ENCODE measurements around the gene OTULIN. TPM values are rescaled to one million over a fixed set of nuclear protein-coding genes. Genes with fewer than 3 reads are reported as not detected.

Gene OTULIN
- total RNA-seq, 2 donors from 2014 or later, result 59.4 to 60.2 TPM

DNA sequence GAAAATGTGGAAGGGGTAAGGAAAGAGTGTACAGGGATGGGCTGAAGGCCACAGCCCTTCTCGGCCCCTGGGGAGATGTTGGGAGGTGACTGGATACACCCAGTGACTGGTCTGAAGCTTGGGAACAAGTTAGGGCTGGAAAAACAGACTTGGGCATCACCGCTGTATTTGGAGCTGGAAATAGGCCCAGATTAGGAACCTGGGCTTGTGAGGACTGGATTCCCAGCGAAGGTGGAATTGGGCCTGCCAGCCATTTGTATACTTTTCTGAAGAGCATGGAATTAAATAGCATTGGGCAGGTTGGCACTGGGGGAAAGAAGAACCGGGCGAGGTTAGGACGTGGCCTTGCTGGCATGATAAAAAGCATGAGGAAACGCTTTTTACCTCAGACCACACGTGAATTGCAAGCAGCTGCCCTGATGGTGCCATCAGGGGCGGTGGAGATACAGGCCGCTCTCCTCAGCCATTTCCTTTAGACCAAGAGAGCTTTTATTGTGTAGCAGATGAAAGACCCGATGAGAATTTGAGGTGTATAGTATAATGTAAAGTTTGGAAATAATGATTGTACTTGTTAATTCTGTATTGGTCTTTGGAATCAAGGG lies 37.8 kb downstream of the OTULIN start:
- peaks cover 0 to 5% of the 10 kb centered on the region in 2 donors for H3K9me3 Mint-ChIP-seq
- ATAC-seq (no peak), DNase-seq (ENCODE audit: low spot score in 2 of 2) (no peak)
- peak overlapping the region; percentile 72 to 92 for H3K27ac Mint-ChIP-seq
- H3K36me3 Mint-ChIP-seq, result peaks cover 51 to 69% of the 10 kb centered on the region in 2 donors

DNA sequence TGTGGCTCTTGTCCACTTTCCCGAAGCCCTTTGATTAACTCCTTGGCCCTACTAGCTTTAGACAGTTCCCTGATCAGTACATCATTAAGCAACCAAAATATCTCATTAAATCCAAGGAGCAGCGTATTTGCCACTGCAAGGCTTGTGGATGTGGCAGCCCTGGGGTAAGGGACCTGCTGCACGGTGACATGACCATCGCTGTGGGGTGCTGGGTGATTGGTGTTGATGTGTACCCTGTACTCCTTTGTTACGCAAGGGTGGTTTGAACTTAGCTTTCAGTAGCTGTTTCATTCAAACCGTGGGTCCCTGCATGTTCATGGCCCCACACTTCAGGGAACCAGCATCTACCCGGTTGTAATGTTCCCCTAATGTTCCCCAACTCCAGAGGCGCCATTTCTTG lies 41.0 kb downstream of the OTULIN start:
- ATAC-seq, result no peak
- H3K36me3 Mint-ChIP-seq, result peaks cover 46 to 70% of the 10 kb centered on the region in 2 donors
- DNase-seq (ENCODE audit: low spot score in 2 of 2), result no peak
- peak overlapping the region; percentile 94 to 100 for H3K27ac Mint-ChIP-seq
- no peaks in the 10 kb centered on the region for H3K9me3 Mint-ChIP-seq

DNA sequence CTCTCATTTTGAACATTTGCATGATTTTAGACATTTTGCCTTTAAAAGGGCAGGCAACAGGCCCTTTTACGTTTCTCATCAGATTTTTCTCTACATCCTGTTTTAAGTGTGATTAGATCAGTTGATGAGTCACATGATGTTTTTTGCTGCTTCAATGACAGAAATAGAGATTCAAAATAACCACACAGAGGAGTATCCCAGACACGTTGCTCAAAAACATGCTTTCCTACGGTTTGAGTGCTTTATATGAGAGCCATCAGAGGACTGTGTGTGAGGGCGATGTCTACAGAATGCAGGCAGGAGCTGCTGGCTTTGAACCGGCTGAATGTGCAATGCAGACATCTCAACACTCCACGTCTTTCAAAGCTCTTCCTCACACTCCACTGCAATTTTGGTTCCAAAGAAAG lies 42.1 kb downstream of the OTULIN start:
- Mint-ChIP-seq H3K27ac (peak overlapping the region; percentile 94 to 100), H3K36me3 (peaks cover 42 to 72% of the 10 kb centered on the region in 2 donors), H3K9me3 (no peaks in the 10 kb centered on the region)
- DNase-seq (ENCODE audit: low spot score in 2 of 2) (peak in 1 of 2 donors; percentile 43), ATAC-seq (peak; percentile 92 to 95)

DNA sequence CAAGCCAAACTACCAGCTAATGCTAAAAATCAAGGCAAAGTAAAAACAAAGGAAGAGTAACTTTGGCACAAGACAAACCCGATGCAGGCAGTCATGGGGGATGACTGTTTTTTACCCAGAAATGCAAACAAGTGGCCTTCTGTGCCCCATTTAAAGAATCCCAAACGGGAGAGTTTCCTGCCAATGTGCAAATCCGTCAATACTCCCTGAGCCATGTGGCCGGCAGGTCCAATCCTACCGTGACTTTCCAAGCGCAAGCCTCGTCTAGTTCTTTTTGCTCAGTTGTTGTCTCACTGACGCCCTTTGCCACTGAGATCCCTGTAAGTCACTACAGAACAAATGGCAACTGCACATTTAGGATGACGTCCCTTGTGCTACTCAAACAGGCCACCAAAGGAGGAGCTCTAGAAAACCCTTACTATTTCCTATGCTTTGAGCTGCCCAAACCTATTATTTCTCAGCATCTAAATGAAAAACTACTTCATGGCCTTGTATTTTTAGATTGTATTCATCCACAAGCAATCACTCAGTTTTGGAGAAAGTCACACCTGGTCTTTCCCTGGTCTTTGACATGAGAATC lies 43.4 kb downstream of the OTULIN start:
- ATAC-seq, result no peak
- H3K36me3 Mint-ChIP-seq, result peaks cover 48 to 75% of the 10 kb centered on the region in 2 donors
- no peaks in the 10 kb centered on the region for H3K9me3 Mint-ChIP-seq
- DNase-seq (ENCODE audit: low spot score in 2 of 2), result no peak
- H3K27ac Mint-ChIP-seq, result peak overlapping the region; percentile 94 to 100

DNA sequence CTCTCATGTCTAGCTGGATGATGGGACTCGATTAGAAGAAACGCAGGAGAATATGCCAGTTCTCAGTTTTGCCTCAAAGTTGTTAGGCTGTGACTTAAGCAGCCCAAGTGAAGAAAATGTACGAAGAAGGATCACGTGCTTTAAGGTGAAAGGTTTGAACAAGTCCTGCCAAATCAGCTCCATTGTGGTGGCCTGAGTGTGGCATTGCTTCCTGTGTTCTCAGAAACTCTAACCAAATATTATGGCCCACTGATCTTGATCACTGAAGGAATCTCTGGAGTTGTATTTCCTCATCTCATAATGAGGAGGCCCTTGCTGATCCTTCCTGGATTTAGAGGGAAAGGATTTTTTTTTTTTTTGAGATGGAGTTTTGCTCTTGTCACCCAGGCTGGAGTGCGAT lies 44.0 kb downstream of the OTULIN start:
- Mint-ChIP-seq H3K9me3 (no peaks in the 10 kb centered on the region), H3K36me3 (peaks cover 43 to 69% of the 10 kb centered on the region in 2 donors), H3K27ac (peak overlapping the region; percentile 93 to 94)
- DNase-seq (ENCODE audit: low spot score in 2 of 2) (no peak), ATAC-seq (no peak)

DNA sequence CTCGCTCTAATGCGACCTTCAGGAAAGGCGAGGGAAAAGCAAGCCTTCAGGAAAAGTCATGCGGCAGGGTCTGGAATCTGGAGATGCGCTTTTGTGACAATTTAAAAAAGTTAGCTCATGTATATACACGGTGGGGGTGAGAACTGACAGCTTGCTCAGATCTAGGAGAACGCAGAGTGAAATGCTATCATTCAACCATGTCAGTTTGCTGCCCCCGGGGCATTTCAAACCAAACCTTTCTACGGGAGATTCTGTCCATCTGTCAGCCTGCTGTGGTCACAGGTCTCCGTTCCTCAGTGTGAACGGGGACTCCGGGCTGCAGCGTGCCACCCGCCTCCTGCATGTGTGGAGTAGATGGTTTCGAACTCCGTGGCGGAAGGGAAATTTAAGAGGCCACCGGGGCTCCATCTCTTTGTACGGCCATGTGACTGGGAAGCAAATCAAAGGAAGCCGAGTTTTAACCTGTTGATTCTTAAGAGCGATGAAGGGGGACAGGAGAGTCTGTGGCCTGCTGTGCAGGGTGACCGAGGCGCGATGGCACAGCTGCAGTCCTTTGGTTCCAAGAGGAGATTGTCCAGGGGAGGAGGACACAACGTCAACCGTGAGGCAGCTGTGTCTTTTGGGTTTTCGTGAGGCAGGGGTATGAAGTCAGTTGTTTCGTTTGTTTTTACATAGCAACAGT lies 45.9 kb downstream of the OTULIN start:
- Mint-ChIP-seq H3K36me3 (peaks cover 39 to 57% of the 10 kb centered on the region in 2 donors), H3K9me3 (no peaks in the 10 kb centered on the region), H3K27ac (peak overlapping the region; percentile 49 to 88)
- no peak for DNase-seq (ENCODE audit: low spot score in 2 of 2)
- ATAC-seq, result no peak

DNA sequence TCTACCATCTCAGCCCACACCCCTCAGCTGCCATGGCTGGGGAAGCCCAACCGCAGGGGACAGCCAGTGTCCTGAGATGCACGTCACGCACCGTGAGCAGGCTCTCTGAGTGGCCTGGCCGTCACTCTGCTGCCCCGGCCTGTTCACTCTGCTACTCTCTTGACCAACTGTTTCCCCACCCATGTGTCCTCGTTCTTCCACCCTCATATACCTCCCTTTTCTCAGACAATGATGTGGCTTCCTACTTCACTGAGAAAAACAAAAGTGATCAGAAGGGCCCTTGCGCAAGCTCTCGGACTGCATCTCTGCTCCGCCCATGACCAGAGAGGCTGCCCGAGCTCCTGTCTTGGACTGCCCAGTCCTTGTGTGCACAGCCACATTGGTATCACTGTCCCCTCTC lies 47.6 kb downstream of the OTULIN start:
- no peak for DNase-seq (ENCODE audit: low spot score in 2 of 2)
- Mint-ChIP-seq H3K27ac (peak overlapping the region; percentile 76 to 78), H3K36me3 (peaks cover 31 to 44% of the 10 kb centered on the region in 2 donors), H3K9me3 (no peaks in the 10 kb centered on the region)
- ATAC-seq, result no peak

DNA sequence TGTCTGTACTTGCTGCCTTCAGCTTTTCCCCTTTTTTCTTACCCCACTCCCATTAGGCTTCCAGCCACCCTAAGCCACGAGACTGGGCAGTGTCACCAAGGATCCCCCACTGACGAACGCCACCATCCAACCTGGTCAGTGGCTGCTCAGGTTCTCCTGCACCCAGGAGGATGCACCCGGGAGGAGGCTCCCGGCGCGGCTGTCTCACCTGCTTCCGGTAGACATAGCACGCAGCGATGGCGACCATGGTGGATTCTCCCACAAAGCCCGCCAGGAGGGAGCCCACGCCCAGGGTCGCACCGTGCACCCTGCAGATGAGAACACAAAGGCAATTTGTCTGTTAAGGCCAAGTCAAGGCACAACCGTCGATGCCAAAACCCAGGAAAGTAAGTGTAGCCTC lies 48.1 kb downstream of the OTULIN start:
- DNase-seq (ENCODE audit: low spot score in 2 of 2) (no peak), ATAC-seq (no peak)
- Mint-ChIP-seq H3K9me3 (no peaks in the 10 kb centered on the region), H3K36me3 (peaks cover 31 to 40% of the 10 kb centered on the region in 2 donors), H3K27ac (peak overlapping the region; percentile 76 to 78)

DNA sequence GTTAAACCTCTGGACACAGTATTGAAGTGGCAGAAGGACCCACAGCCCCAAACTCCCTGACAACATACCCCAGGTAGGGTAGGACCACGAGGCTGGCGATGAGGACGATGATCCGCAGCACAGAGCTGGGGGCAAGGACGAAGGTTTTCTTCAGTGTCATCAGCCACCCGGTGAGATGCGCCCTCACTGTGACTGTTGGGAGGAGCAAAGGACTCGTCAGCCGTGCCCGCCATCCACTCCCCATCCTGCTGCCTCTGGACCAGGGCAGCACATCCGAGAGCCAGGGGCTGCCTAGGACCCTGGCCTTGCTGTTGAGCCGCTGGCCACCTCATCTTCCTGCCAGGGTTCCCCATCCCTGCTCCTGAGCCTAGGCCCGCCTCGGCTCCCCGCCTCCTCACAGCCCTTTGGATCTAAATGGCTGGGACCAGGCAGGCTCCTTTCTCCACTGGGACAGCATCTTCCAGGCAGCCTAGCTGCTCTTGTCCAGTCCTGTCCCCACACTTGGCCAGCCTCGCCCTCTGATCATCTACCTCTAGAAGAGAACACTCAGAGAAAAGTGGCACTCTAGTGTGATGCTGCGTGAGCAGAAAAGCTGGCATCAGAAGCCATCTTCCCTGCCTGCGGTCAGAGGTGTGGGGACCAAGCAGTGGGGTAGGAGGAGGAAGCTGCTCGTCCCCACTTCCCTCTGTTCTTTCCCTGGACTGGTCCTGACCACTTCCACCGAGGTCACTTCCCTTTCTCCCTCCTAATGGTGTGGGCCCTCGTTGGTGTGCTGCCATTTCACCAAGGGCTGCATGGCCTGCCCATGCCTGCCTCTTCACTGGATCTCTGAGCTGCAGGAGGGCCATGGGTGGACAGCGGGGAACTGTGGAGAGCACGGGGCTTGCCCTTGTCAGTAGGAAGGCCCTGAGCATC lies 49.2 kb downstream of the OTULIN start:
- Mint-ChIP-seq H3K9me3 (no peaks in the 10 kb centered on the region), H3K27ac (peak overlapping the region; percentile 74 to 91), H3K36me3 (peaks cover 25 to 29% of the 10 kb centered on the region in 2 donors)
- peak in 1 of 2 donors; percentile 8 for ATAC-seq
- no peak for DNase-seq (ENCODE audit: low spot score in 2 of 2)

DNA sequence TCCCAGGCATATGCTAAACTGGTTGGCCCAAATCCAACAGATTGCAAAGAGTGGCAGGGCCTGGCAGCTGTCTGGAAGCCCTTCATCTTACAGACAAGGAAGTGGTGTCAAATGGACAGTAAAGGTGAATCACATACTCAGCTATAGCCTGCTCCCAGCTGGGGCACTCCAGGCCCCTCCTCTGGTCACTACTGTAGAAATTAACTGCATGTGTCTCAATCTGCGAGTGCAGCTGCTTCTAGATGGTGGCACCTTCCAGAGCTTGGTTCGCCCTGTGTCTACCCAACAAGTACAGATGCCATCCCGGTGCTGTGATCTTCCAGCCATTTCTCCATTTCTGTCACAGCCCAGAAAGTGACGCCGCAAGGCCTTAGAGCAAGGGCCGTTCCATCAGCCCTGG lies 50.2 kb downstream of the OTULIN start:
- no peak for ATAC-seq
- Mint-ChIP-seq H3K27ac (peak overlapping the region; percentile 74 to 91), H3K9me3 (no peaks in the 10 kb centered on the region), H3K36me3 (peaks cover 20 to 28% of the 10 kb centered on the region in 2 donors)
- no peak for DNase-seq (ENCODE audit: low spot score in 2 of 2)

DNA sequence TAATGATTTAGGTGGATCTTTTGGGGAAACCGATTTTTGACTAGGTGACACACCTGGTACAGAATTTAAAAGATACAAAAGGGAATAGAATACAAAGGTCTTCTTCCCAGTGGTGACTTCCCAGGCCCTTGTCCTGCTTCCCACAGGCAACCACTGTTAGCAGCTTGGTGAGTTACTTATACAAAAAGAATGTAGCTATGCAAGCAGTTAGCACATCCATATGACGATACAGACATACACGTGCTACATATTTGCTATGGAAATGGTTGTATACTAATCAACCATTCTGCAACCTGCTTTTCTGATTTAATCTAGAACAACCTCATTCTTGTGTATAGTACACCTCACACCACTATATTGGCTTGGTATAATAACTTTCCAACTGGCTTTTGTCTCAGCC lies 51.0 kb downstream of the OTULIN start:
- no peaks in the 10 kb centered on the region for H3K9me3 Mint-ChIP-seq
- peaks cover 14 to 26% of the 10 kb centered on the region in 2 donors for H3K36me3 Mint-ChIP-seq
- DNase-seq (ENCODE audit: low spot score in 2 of 2), result no peak
- peak overlapping the region; percentile 74 to 91 for H3K27ac Mint-ChIP-seq
- ATAC-seq, result no peak

DNA sequence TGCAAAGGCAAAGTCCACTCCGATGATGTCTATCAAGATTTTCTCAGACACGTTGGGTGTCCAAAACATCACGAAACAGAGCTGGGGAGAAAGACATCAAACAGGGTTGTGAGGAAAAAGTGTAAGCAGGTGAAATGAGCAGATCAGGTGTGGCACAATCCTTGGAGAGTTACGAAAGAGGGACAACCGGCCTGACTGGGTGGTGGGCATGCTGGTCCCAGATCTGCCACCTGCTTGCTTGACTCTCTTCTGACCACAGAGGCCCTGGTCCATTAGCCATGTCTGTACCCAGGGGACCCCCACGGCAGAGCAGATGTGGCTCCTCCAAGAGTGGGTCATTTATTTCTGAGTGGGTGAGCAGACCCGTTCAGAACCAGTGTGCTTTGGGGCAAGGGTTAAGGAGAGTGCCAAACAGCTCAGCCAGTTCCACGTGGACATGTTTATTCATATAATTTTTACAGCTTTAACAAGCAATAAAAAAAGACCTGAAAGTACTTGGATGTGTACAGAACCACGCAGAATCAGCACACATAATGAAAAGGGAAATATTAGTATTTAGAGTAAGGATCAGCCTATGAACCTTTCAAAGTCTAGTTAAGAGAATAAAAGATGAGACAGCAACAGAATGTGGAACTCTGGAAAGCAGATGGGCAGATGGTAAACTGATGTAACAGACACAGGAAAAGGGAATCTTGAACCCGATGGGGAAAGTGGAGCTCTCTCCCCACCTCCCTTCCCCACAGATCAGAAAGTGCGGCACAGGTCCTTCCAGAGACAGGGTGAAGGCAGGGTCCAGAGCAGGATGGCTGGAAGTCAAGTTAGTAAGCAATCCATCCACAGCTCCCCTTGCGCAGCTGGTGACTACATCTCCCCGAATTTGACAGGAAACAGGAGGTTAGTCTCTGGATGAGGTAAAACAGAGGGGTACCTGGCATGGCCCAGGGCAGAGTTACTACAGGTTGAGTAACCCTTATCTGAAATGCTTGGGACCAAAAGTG lies 52.5 kb downstream of the OTULIN start:
- DNase-seq (ENCODE audit: low spot score in 2 of 2) (no peak), ATAC-seq (no peak)
- H3K36me3 Mint-ChIP-seq, result peaks cover 8 to 28% of the 10 kb centered on the region in 2 donors
- H3K27ac Mint-ChIP-seq, result peak overlapping the region; percentile 56 to 74
- no peaks in the 10 kb centered on the region for H3K9me3 Mint-ChIP-seq

DNA sequence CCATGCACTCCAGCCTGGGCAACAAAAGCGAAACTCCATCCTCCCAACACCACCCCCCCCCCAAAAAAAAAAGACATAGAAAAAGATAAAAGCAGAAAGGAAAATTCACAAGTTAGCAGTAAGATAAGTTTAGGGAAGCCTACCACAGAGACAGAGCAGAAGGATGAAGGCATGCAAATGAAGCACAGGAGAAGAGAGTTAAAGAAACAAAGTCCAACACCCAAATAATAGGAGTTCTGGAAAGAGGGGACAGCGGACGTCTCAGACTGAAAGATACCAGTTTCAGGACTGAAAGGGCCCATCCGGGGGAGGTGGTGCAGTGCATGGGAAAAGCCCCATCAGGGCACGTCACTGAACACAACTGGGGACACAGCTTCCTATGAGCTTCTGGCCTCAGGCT lies 54.3 kb downstream of the OTULIN start:
- H3K36me3 Mint-ChIP-seq, result peaks cover 0 to 37% of the 10 kb centered on the region in 2 donors
- no peaks in the 10 kb centered on the region for H3K9me3 Mint-ChIP-seq
- DNase-seq (ENCODE audit: low spot score in 2 of 2) (no peak), ATAC-seq (no peak)
- H3K27ac Mint-ChIP-seq, result peak overlapping the region in 1 of 2 donors; percentile 74

DNA sequence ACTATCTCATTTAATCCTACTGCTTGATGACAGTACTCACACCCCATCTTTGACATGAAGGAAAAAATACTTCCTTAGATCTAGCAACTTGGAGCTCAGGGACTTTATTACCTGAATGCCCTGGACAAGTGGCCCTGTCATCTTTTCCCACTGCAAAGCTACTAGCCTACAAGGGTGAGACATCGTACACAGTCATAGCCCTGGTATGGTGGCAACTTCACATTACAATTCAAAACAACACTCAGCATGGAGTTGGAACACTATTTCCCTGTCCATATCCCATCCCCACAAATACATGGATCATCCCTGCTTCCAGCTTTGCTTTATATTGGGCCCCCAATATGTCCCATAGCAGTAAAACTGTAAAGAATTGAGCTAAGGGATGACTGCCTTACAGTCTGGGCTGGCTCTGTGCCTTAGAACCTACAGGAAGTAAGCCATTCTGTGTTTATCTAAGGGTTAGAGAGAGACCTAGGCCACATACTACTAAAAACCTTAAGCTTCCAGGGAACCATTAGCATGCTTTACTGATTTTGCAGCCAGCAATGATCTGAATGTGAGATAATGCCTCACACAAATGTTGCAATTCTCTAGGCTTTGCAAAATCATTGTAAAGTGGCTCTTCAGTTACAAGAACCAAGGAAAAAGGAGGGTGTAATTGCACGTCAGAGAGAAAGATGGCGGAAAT lies 55.9 kb downstream of the OTULIN start:
- H3K27ac Mint-ChIP-seq, result no peak overlapping the region
- no peak for ATAC-seq
- H3K36me3 Mint-ChIP-seq, result peaks cover 0 to 53% of the 10 kb centered on the region in 2 donors
- no peaks in the 10 kb centered on the region for H3K9me3 Mint-ChIP-seq
- no peak for DNase-seq (ENCODE audit: low spot score in 2 of 2)

DNA sequence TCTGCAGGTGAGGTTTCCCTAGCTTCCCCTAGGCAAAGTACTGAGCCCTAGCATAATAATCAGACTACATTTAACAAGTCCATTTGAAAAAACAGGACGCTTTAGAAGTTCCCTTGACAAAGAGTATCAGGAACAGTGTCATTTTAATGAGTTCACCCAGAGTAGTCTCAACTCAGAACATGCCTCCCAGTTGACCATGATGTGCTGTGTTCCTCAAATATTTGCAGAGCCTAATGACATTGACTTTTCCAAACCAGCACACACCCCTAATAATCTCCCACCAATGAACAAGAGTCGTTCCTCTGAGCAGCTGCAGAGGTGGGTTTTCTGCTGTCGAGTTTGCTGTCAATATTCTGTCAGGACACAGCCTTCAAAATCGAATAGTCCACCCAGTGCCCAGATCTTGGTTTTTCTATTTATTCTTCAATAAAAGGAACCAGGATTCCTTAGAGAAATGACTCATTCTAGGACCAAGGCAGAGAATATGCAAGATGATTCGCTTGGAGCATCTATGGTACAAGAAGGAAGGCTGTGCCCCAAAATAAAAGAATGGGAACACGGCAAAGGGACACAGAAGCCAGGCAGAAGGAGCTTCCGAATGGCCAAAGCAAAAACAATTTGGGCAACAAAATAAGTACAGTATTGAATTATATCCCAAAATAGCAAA lies 57.6 kb downstream of the OTULIN start:
- no peak for ATAC-seq
- Mint-ChIP-seq H3K9me3 (no peaks in the 10 kb centered on the region), H3K36me3 (peaks cover 0 to 67% of the 10 kb centered on the region in 2 donors), H3K27ac (no peak overlapping the region)
- no peak for DNase-seq (ENCODE audit: low spot score in 2 of 2)

All from activated naive CD4-positive, alpha-beta T cell treated with anti-CD3 and anti-CD28 coated beads, Interleukin-2, amount 50 U/mL, for 72 hours (primary cell).